GM18951 (cell line): ENCODE measurements around the gene PROS1.

ENCODE experiments used
- POLR2A ChIP-seq: IDR thresholded peaks from 4 replicates; pipeline ENCODE4 v1.6.1; 2011; ENCODE audit warnings: mild to moderate bottlenecking; ENCODE audit not compliant: insufficient read length, insufficient read depth; ENCODE audit errors: extremely low read depth
- in situ Hi-C: fragments of 300-500 bp; cut with MboI; formaldehyde crosslinking; loops from one replicate; pipeline ENCODE4 v1.12.0; 2022; ENCODE audit warnings: low sequenced_read_pairs, mixed read lengths, inconsistent platforms; ENCODE audit not compliant: unreplicated experiment

Gene PROS1

DNA sequence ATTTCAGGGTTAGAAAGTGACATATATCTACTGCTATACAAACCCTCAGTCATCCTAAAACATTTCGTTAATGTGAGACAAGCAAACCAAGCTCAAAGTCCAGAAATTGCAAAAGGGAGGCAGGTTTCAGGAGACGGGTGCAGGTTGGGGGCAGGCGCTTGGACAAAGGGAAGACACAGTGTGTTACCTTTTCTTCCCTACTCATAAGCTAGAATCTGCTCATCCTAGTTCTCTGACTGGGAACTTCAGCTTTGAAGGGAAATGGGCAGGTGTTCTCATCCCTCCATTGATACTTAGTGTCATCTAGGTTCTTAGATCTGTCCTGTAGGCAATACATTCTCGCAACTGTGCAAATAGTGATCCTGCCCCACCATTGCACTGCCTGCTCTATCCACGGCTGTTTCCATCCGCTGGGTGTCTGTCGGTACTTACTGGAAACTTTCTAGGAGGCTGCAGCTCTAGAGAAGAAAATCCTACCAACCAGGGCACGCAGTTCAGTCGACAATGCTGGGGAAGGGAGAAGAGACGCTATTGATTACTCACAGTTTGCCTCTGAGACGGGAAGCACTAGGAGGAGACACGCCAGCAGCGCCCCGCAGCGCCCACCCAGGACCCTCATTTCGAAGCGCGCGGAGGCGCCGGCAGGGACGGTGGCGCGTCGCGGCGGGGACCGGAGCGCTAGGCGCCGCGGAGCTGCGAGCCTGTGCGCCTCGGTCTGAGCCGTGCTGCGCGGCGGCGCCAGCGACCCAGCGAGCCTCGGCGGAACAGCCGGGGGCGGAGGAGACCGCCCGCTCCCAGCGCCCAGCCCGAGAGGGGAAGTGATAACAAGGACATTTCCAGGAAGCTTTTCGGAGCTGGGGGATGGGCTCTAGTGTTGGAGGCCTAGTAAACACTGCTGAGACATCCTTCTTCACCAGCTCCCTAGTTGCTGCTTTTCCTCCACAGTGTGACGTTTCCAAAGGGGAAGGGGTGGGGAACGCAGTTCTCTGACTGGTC, at the start of gene PROS1:
Gene PROS1, minus strand, starts transcription at position 766 of the 996 bp plus-strand sequence. Its CDS starts 147 bp downstream, at position 619.
- in situ Hi-C loops = no loop called here
- TF ChIP-seq POLR2A = no peak

DNA sequence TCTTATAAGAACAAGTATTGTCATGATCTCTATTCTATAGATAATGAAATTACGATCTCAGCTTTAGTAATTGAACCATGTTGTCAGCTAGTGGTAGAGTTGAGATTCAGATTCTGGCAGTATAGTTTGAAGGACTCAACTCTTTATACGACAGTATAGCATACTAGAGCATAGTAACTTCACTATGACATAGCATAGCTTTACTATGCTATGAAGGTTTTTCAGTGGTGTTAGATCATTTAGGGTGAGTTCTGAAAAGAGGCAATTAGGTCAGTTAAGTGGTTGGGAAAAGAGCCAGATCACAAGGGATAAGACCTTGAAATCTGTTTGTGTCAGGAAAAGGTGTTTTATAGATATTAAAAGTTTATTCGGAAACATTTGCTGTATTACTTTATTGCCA, 46.6 kb upstream of the PROS1 start:
- in situ Hi-C loops = no loop called here
- TF ChIP-seq POLR2A = no peak

DNA sequence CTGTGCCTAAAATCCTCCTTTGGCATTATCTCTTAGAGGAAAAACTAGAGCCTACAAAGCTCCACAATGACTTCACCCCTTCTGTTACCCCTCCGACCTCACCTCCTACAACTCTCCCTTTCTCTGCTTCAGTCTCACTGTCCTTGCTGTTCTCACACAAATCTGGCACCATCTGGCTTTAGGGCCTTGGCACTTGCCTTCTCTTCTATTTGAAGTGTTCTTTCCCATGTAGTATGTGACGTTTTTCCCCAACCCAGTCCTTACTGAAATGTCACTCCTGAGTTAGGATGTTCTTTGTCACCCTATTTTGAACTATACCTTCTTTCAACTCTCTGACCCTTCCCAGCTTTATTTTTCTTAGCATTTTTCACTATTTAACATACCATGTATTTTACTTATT, 46.0 kb upstream of the PROS1 start:
- in situ Hi-C loops = no loop called here
- no peak for TF ChIP-seq POLR2A

DNA sequence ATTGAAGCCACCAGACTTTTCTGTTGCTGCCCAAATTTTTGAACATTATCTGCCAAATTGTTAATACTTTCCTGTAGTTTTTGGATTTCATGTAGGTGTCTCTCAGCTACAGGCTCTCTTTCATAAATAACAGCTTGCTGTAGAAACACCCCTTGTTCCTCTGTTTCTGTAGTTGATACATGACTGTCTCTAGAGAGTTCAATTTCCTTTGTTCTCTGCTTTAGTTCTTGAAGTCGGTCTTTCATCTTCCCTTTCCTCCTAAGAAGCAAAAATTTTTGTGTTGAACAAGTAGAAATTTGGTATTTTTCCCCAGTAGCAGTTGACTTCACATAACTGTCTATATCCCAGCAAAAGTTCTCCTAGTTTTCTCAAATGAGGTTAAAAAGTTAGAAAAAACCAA, 41.3 kb upstream of the PROS1 start:
- in situ Hi-C loops = no loop called here
- TF ChIP-seq POLR2A = no peak

DNA sequence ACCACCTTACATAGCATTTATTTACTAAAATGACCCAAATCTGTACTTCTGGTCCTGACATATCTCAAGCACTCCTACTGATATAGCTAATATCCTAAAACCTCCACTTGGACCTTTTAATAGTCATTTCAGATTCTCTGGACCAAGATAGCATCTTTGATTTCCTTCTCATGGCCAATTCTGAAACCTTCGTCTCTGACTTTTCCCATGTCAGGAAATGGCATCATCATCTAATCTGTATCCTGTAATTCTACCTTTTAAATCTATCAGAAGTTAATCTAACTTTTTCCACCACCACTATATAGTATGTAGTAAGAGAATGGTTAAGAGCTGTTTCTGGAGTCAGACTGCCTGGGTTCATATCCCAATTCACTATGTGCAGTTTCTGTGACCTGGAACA, 38.5 kb upstream of the PROS1 start:
- in situ Hi-C loops = no loop called here
- TF ChIP-seq POLR2A = no peak

DNA sequence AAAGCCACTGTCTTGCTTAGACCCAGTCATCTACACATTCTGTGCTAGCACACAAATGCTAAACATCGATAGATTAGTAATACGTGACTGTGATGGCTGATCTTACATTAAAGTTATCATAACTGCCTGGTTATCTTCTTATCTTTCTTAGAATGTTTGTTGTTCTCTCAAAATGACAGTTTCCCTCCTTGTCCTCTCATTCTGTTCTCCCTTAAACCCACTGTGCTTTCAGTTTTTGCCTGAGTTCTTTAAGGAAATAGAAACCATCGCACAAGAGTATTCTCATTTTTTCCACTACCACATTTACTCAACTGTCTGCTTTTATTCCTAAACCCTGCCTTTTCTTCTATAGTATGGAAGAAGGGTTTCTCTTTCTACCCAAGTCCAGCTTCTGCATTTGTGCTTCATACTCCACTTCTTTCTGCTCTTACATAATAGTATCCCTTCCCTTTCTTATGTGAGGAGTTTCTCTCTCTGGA, 37.6 kb upstream of the PROS1 start:
- in situ Hi-C loops = no loop called here
- TF ChIP-seq POLR2A = no peak

DNA sequence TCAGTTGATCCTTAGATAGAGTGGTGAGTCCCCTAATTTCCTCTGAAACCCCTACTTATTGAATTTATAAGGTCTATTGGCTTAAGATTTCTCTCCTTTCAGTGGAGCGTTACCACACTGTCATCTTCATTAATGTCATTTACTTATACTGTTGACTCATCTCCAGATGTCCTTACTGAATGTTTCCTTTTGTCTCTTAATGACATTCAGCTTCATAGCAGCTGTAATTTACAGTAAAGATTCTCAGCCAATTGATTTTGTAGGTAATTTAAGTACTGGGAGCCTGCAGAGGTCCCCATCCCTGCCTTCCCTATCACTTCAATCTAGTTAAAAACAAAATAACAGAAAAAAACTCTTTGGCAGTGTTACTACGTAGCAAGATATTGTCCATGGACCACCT, 35.9 kb upstream of the PROS1 start:
- in situ Hi-C loops = no loop called here
- no peak for TF ChIP-seq POLR2A

DNA sequence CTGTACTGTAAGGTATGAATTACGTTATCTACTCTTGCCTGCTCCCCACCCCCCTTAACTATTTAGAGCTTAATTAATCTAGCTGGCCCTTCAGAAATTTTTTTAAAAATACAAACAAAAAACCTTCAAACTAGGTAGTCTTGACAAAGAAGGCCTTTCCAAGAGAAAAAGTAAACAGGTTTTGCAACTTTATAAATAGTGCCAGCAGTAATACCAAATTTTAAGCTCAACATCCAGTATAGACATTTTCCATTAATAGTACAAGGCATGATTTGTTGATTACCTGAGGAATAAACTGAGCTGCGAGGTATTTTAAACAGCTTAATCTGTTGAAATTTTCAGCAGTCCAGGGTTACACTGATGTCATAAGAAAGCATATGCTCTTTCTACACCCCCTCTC, 34.6 kb upstream of the PROS1 start:
- no peak for TF ChIP-seq POLR2A
- in situ Hi-C loops = no loop called here

DNA sequence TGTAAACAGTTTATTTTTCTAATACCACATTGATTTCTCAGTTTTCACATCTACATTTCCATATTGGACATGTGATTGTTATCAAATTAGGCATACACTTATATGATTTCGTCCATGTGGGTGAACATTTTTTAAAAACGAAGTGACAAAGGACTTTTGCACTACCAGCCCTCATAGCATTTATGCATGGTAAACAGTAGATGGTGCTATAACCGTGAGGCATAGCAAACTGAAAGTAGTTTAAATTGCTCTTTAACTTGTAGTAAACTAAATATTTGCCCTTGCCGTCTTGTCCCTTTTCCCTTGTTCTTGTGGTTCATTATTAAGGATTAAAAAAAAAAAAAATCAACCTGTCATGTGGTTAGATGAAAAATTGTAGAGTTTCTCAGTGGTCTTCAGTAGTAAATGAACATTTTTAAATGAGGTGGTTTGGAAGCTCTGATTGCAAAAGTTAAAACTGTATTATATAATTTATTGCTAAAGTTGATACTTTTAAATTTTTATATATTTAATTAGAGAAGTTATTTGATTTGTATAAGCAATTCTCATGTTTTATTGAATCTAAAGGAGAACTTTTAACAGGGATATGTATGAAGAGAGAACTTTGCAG, 30.7 kb upstream of the PROS1 start:
- no peak for TF ChIP-seq POLR2A
- in situ Hi-C loops = no loop called here

DNA sequence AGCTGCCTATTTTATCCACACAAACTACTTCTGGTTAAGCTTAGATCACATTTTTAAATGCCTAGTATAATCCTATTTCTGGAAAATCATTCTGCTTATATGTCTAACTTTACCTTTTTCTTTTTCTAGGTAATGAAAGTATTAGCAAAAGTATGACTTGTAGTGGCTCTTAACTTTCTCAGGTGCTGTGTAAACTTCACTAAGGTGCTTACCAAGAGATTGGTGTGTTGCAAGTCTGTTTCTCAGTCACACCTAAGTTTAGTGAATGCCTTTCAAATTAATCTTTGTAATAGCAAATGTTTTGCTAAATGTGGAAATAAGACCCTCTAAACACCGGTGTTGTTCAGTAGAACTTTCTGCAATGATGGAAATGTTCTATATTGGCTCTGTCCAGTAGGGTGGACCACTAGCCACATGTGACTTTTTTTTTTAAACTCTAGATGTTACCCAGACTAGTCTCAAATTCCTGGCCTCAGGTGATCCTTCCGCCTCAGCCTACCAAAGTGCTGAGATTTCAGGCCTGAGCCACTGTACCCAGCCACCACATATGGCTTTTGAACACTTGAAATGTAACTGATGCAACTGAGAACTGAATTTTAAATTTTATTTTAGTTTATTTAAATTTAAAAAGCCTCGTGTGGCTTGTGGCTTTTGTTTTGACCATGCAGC, 28.3 kb upstream of the PROS1 start:
- in situ Hi-C loops = no loop called here
- no peak for TF ChIP-seq POLR2A

DNA sequence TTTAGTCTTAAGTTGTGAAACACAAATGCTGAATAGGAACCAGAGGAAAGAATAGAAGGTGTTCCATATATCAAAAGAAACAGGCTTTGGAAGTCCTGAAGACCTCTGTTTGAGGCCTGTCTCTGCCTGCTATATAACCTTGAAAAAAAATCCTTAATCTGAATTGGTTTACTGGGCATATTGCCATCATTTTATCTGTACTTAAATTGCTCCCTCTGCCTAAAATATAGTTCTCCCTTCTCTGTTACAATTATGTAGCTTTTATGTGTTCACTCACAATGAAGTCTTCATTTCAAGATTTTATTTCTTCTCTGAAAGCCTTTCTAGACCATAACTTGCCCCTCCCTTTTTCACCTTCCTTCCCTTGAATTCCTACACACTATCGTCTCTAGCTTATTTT, 27.5 kb upstream of the PROS1 start:
- in situ Hi-C loops = no loop called here

DNA sequence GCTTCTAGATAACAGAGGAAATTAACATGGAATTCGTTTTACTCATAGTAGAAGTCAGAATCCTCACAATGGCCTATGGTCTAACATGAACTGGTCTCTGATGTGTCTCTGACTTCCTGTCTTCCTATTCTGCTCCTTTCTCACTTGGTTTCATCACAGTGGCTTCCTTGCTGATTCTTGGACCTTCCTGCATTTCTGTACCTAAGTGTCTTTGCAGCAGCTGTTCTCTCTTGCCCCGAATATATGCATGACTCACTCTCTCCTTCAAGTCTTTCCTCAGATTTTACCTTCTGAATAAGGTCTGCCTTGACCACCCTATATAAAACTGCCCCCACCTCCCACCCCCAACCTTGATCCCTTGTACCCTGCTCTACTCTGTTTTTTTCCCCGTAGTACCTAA, 20.4 kb upstream of the PROS1 start:
- no peak for TF ChIP-seq POLR2A
- in situ Hi-C loops = no loop called here

More for the DNA sequence above, 27.5 kb upstream of the PROS1 start:
- TF ChIP-seq POLR2A = no peak

DNA sequence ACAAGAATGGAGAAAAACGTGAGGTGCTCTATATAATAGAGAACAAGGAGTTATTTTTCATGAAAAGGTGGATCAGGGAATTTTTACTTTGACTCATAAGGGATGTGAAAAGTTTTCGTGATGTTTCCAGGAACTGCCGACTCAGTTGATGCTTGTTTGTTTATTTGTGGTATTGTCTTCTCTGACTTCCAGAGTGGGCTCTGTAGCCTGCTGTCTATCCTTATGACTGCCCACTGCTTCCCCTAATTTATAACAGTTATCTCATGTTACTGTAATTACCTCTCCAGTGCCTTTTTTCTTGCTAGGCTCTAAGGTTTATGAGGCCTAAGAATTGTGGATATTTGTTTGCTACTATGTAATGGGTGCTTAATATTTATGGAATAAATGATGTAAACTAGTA, 18.5 kb upstream of the PROS1 start:
- in situ Hi-C loops = no loop called here
- no peak for TF ChIP-seq POLR2A

DNA sequence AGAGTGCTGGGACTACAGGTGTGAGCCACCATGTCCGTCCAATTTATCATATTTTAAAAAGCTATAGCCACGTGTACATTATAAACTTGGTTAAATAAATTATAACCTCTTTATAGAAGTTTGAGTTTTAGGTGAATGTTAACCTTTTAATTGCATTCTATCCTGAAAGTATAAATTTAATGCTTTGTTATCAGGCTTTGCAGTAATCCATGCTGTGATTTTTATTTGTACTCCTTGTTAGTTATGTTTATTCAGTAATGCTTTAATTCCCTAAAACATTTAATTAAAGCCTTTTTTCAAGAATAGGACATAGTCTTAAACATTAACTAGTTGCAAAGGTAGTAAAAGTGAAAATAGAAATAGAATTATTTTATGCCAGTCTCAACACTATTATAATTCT, 17.9 kb upstream of the PROS1 start:
- no peak for TF ChIP-seq POLR2A
- in situ Hi-C loops = no loop called here

DNA sequence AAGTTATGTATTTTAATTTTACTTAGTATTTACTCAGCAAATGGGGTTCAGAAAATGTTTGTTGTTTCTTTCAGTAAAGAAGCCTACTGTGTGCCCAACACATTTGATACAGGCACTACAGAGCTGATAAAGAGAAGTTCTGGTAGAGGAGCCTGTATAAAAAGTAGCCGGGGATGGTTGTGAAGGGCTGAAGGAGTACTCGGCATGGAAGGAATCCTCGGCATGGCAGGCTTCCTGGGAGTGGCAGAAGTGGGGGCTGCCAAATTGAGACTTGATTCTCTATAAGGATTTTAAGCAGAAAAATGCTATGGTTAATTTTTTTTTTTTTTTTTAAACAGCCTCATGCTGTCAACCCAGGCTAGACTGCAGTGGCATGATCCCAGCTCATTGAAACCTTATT, 15.5 kb upstream of the PROS1 start:
- no peak for TF ChIP-seq POLR2A
- in situ Hi-C loops = no loop called here
